HepG2 (cell line): ENCODE results near the gene JPH3. TPM values are rescaled to one million over a fixed set of nuclear protein-coding genes. Genes with fewer than 3 reads are reported as not detected.
A peak's percentile ranks its signal among the peaks of the same experiment; 100 is the strongest.

ENCODE experiments used
- EZH2 ChIP-seq: conservative IDR thresholded peaks from 2 replicates; pipeline ENCODE4 v1.6.1; 2012; ENCODE audit warnings: mild to moderate bottlenecking, low read depth, low read length, moderate library complexity
- HMGA1 ChIP-seq: sonication (generic); formaldehyde crosslinking; conservative IDR thresholded peaks from 2 replicates; pipeline ENCODE4 v1.4.0; 2020; ENCODE audit warnings: missing genetic modification reagents
- HOXA5 ChIP-seq: sonication (generic); formaldehyde crosslinking; IDR thresholded peaks from 2 replicates; pipeline ENCODE4 v1.4.0; 2020; ENCODE audit warnings: missing genetic modification reagents
- IRX3 ChIP-seq: sonication (generic); formaldehyde crosslinking; IDR thresholded peaks from 2 replicates; pipeline ENCODE4 v1.8.1; 2023; ENCODE audit warnings: mild to moderate bottlenecking, low read depth, missing genetic modification reagents, borderline replicate concordance
- KDM2A ChIP-seq: sonication (generic); formaldehyde crosslinking; IDR thresholded peaks from 2 replicates; pipeline ENCODE4 v1.4.0; 2020; ENCODE audit warnings: low read depth, missing genetic modification reagents, borderline replicate concordance
- ONECUT2 ChIP-seq: sonication (generic); formaldehyde crosslinking; IDR thresholded peaks from 2 replicates; pipeline ENCODE4 v1.4.0; 2020; ENCODE audit warnings: missing genetic modification reagents
- PAXIP1 ChIP-seq: sonication (generic); formaldehyde crosslinking; conservative IDR thresholded peaks from 2 replicates; pipeline ENCODE4 v1.4.0; 2020; ENCODE audit warnings: mild to moderate bottlenecking, missing genetic modification reagents, moderate library complexity
- PREB ChIP-seq: sonication (generic); formaldehyde crosslinking; IDR thresholded peaks from 2 replicates; pipeline ENCODE4 v1.4.0; 2020; ENCODE audit warnings: missing genetic modification reagents
- RBM39 ChIP-seq: fragments of 200-400 bp; formaldehyde crosslinking; IDR thresholded peaks from one replicate; pipeline ENCODE4 v1.6.1; 2018; ENCODE audit warnings: antibody characterized with exemption, mild to moderate bottlenecking, low read depth, low read length; ENCODE audit not compliant: poor library complexity, severe bottlenecking
- RCOR2 ChIP-seq: IDR thresholded peaks from 2 replicates; pipeline ENCODE4 v1.6.1; 2016; ENCODE audit warnings: missing biosample characterization, missing genetic modification reagents
- SNAPC2 ChIP-seq: sonication (generic); formaldehyde crosslinking; IDR thresholded peaks from 2 replicates; pipeline ENCODE4 v1.8.1; 2022; ENCODE audit warnings: mild to moderate bottlenecking, missing genetic modification reagents
- SOX13 ChIP-seq, 3 experiments: fragments of 450-650 bp in 1 of 3; sonication (generic) in 1 of 3; formaldehyde crosslinking in 1 of 3; IDR thresholded peaks in 2 of 3; conservative IDR thresholded peaks in 1 of 3; 2 replicates each; pipeline versions ENCODE4 v1.5.0 to v1.6.1; 2016 to 2020; ENCODE audit warnings: antibody characterized with exemption in 1 of 3, mild to moderate bottlenecking in 1 of 3, missing compliant biosample characterization in 1 of 3, missing genetic modification reagents in 1 of 3, moderate library complexity in 1 of 3
- ZFAT ChIP-seq: sonication (generic); formaldehyde crosslinking; conservative IDR thresholded peaks from 2 replicates; pipeline ENCODE4 v1.8.1; 2023; ENCODE audit warnings: missing genetic modification reagents, inconsistent platforms
- ZFX ChIP-seq: sonication (generic); formaldehyde crosslinking; IDR thresholded peaks from 2 replicates; pipeline ENCODE4 v1.4.0; 2020; ENCODE audit warnings: mild to moderate bottlenecking, low read depth, missing genetic modification reagents, moderate library complexity
- ZIK1 ChIP-seq: sonication (generic); formaldehyde crosslinking; IDR thresholded peaks from 2 replicates; pipeline ENCODE4 v1.5.0; 2020; ENCODE audit warnings: mild to moderate bottlenecking, low read depth, missing genetic modification reagents, borderline replicate concordance
- ZNF101 ChIP-seq: sonication (generic); formaldehyde crosslinking; IDR thresholded peaks from 2 replicates; pipeline ENCODE4 v1.4.0; 2020; ENCODE audit warnings: mild to moderate bottlenecking, low read depth, missing genetic modification reagents, borderline replicate concordance
- ZNF12 ChIP-seq: sonication (generic); formaldehyde crosslinking; IDR thresholded peaks from 2 replicates; pipeline ENCODE4 v1.5.0; 2020; ENCODE audit warnings: missing genetic modification reagents
- ZNF331 ChIP-seq: sonication (generic); formaldehyde crosslinking; IDR thresholded peaks from 2 replicates; pipeline ENCODE4 v1.4.0; 2020; ENCODE audit warnings: missing genetic modification reagents
- ZNF333 ChIP-seq: sonication (generic); formaldehyde crosslinking; IDR thresholded peaks from 2 replicates; pipeline ENCODE4 v1.4.0; 2020; ENCODE audit warnings: mild to moderate bottlenecking, missing genetic modification reagents, borderline replicate concordance
- ZNF619 ChIP-seq: sonication (generic); formaldehyde crosslinking; IDR thresholded peaks from 2 replicates; pipeline ENCODE4 v1.4.0; 2020; ENCODE audit warnings: mild to moderate bottlenecking, missing genetic modification reagents
- ZNF703 ChIP-seq: sonication (generic); formaldehyde crosslinking; IDR thresholded peaks from 2 replicates; pipeline ENCODE4 v1.5.1; 2020; ENCODE audit warnings: missing genetic modification reagents, mild to moderate bottlenecking, moderate library complexity, borderline replicate concordance
- ZNF720 ChIP-seq: sonication (generic); formaldehyde crosslinking; IDR thresholded peaks from 2 replicates; pipeline ENCODE4 v1.4.0; 2020; ENCODE audit warnings: missing genetic modification reagents
- ZNF746 ChIP-seq: sonication (generic); formaldehyde crosslinking; IDR thresholded peaks from 2 replicates; pipeline ENCODE4 v1.8.0; 2022; ENCODE audit warnings: mild to moderate bottlenecking, missing genetic modification reagents
- ZNF816 ChIP-seq: sonication (generic); formaldehyde crosslinking; IDR thresholded peaks from 2 replicates; pipeline ENCODE4 v1.8.0; 2022; ENCODE audit warnings: missing genetic modification reagents, mild to moderate bottlenecking, borderline replicate concordance
- ZNF891 ChIP-seq: sonication (generic); formaldehyde crosslinking; IDR thresholded peaks from 2 replicates; pipeline ENCODE4 v1.5.0; 2020; ENCODE audit warnings: mild to moderate bottlenecking, missing genetic modification reagents
- ZZZ3 ChIP-seq: sonication (generic); formaldehyde crosslinking; IDR thresholded peaks from 2 replicates; pipeline ENCODE4 v1.4.0; 2020; ENCODE audit warnings: missing genetic modification reagents, mild to moderate bottlenecking, borderline replicate concordance
- polyA plus RNA-seq, 8 experiments: library from polyadenylated mRNA; depleted of rRNA in 3 of 8; stranded (reverse) in 7 of 8; unstranded in 1 of 8; fragments of >200 nt; fragmentation: Illumina TruSeq in 4 of 8; extraction: Trizol in 4 of 8; gene quantifications; 2 replicates each; pipeline versions ENCODE4 v1.2.1 to v1.2.3, GENCODE V29; 2011 to 2016; ENCODE audit warnings: low read depth in 4 of 8, missing spikeins in 1 of 8, mixed read lengths in 1 of 8; ENCODE audit not compliant: insufficient read depth in 1 of 8
- total RNA-seq, 5 experiments: library from RNA; depleted of rRNA; stranded (reverse); fragments of >200 nt; fragmentation: Illumina TruSeq; extraction: Trizol; gene quantifications; 2 replicates each; pipeline ENCODE4 v1.2.3, GENCODE V29; 2016; ENCODE audit warnings: low read depth in 1 of 5

The JPH3 gene
- total and polyA plus RNA-seq, 2 of the 13 experiments (the other 11 are each of a cell fraction or from before 2014, with no cell fraction given) = not detected

GRCh38 chr16:87608400-87608985 is 6.2 kb downstream of the JPH3 start (continued):
- TF ChIP-seq ZIK1 (peak; percentile 63; the same call in 1 of the 2 replicates), HOXA5 (peak; percentile 75; the same call in 1 of the 2 replicates), ZNF703 (CRISPR knock-in tag) (no peak), ZFAT (CRISPR knock-in tag) (no peak), SOX13 (IDR thresholded peaks at IDR 0.05) (no peak), SOX13 (CRISPR knock-in tag; conservative IDR thresholded peaks at IDR 0.05 in 1 of 2, IDR thresholded peaks at IDR 0.05 in 1 of 2) (peak in 1 of 2 experiments; percentile 46; a peak in 2 of 4 replicates), EZH2 (no peak), ZNF619 (CRISPR knock-in tag) (no peak), ZFX (CRISPR knock-in tag) (no peak), ZNF12 (CRISPR knock-in tag) (peak; percentile 77; the same call in 1 of the 2 replicates), ZZZ3 (CRISPR knock-in tag) (no peak), ZNF333 (peak; percentile 62; the same call in 1 of the 2 replicates), HMGA1 (CRISPR knock-in tag) (no peak), ZNF891 (peak; percentile 41; the same call in 1 of the 2 replicates), RCOR2 (CRISPR knock-in tag) (no peak), ONECUT2 (CRISPR knock-in tag) (peak; percentile 64; the same call in 1 of the 2 replicates), SNAPC2 (CRISPR knock-in tag) (peak; percentile 82; the same call in 1 of the 2 replicates), ZNF101 (no peak), IRX3 (CRISPR knock-in tag) (peak; percentile 78; the same call in 1 of the 2 replicates), RBM39 (no peak), ZNF746 (CRISPR knock-in tag) (no peak), PAXIP1 (CRISPR knock-in tag) (no peak), ZNF331 (CRISPR knock-in tag) (peak; percentile 93), PREB (CRISPR knock-in tag) (no peak), ZNF720 (CRISPR knock-in tag) (peak; percentile 93; the same call in 1 of the 2 replicates), KDM2A (CRISPR knock-in tag) (peak; percentile 64; the same call in 1 of the 2 replicates), ZNF816 (CRISPR knock-in tag) (no peak)
